ENCODE measurements around the gene ZFAND3.

ZFAND3 gene

GRCh38 chr6:37897818-37898515, 78.4 kb downstream of the ZFAND3 start:
- no peak for DNase-seq

GRCh38 chr6:37903351-37904340, 84.1 kb downstream of the ZFAND3 start:
- no peak for DNase-seq

GRCh38 chr6:37904590-37904989, 85.1 kb downstream of the ZFAND3 start:
- DNase-seq: no peak

- no peak for DNase-seq
Measured at GRCh38 chr6:37906121-37906520, 86.6 kb downstream of the ZFAND3 start.

GRCh38 chr6:37910998-37911397, 91.5 kb downstream of the ZFAND3 start:
- no peak for DNase-seq

- no peak for DNase-seq
Measured at GRCh38 chr6:37913210-37913609, 93.7 kb downstream of the ZFAND3 start.

- no peak for DNase-seq
Measured at GRCh38 chr6:37915463-37915862, 95.9 kb downstream of the ZFAND3 start.

- DNase-seq: no peak
Measured at GRCh38 chr6:37916149-37916548, 96.6 kb downstream of the ZFAND3 start.

- no peak for DNase-seq
Measured at GRCh38 chr6:37916675-37917074, 97.1 kb downstream of the ZFAND3 start.

- no peak for DNase-seq
Measured at GRCh38 chr6:37917566-37917965, 98.0 kb downstream of the ZFAND3 start.

- no peak for DNase-seq
Measured at GRCh38 chr6:37919417-37920157, 100.1 kb downstream of the ZFAND3 start.

- DNase-seq: no peak
Measured at GRCh38 chr6:37920667-37921066, 101.1 kb downstream of the ZFAND3 start.

GRCh38 chr6:37922563-37922962, 103.0 kb downstream of the ZFAND3 start:
- no peak for DNase-seq

- no peak for DNase-seq
Measured at GRCh38 chr6:37923514-37923913, 104.0 kb downstream of the ZFAND3 start.

GRCh38 chr6:37926661-37927060, 107.1 kb downstream of the ZFAND3 start:
- no peak for DNase-seq

GRCh38 chr6:37928217-37928616, 108.7 kb downstream of the ZFAND3 start:
- DNase-seq: no peak

- DNase-seq: no peak
Measured at GRCh38 chr6:37930288-37930971, 110.9 kb downstream of the ZFAND3 start.

GRCh38 chr6:37931066-37931465, 111.5 kb downstream of the ZFAND3 start:
- no peak for DNase-seq

- DNase-seq: no peak
Measured at GRCh38 chr6:37934276-37934675, 114.7 kb downstream of the ZFAND3 start.

GRCh38 chr6:37936150-37936549, 116.6 kb downstream of the ZFAND3 start:
- DNase-seq: no peak

- DNase-seq: no peak
Measured at GRCh38 chr6:37936906-37937305, 117.4 kb downstream of the ZFAND3 start.

- DNase-seq: no peak
Measured at GRCh38 chr6:37938909-37939308, 119.4 kb downstream of the ZFAND3 start.

Measured in cortex of kidney (tissue), 1 donor.